ENCODE measurements around the gene PPP1R14C.

The PPP1R14C gene

DNA sequence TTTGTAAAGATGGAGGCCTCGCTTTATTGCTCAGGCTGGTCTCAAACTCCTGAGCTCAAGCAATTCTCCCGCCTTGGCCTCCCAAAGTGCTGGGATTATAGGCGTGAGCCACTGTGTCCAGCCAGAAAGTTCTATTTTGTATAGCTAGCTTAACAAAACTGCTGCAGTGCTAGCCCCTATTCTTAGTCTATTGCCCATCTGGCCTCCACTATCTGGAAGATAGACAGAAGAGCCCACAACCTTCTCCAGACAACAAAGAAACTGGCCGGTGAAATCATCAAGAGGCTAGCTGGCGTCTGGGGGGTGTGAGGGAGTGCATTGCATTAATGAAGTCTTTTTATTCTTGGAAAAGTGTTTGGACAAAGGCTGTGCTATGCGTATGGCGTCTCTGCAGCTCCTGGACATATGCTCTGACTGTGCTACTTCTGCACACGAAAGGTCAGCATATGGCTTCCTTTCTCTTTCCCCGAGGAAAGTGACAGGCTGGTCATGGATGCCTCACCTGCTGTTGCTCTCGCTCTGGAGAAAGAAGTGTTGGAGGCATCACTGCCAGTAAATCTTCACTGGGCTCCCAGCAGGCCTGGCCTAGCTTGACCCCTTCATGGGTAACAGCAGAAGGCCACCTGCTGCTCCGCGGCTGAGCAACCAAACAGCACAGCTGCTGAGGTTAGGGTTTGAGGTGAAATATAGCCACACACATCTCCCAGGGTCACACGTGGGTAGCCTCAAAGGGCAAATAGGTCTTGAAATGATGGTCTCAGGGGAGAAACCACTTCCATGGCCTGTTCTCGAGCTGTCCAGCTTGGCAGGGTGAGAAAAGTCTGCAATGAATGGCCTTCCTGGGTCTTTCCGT, 130.8 kb downstream of the PPP1R14C start:
- H3K4ac ChIP-seq (ENCODE audit: low read length) = no peak overlapping the region
- H2BK120ac ChIP-seq (ENCODE audit: low read depth, low read length) = no peak overlapping the region
- DNase-seq (ENCODE audit: low spot score) = no peak
- WGBS, 2 donors (ENCODE audit: extremely low coverage in 2 of 2, insufficient read length in 2 of 2, insufficient replicate concordance in 1 of 2) = no CpG with 5 or more reads among the region's 15 CpGs
- H3K4me2 ChIP-seq (ENCODE audit: insufficient read depth, low read length, poor library complexity, severe bottlenecking) = no peak overlapping the region
- H3K23ac ChIP-seq (ENCODE audit: low read depth, low read length, poor library complexity) = peak overlapping the region; percentile 9
- peaks cover 8 to 51% of the 10 kb centered on the region in 2 donors for H3K4me1 ChIP-seq (ENCODE audit: control insufficient read depth in 2 of 2, insufficient read depth in 1 of 2, low read depth in 1 of 2, low read length in 2 of 2)
- no peak overlapping the region for H2BK12ac ChIP-seq (ENCODE audit: low read length)
- H2BK5ac ChIP-seq (ENCODE audit: low read length) = no peak overlapping the region
- no peaks in the 10 kb centered on the region for H3K27me3 ChIP-seq (ENCODE audit: control insufficient read depth in 3 of 3, insufficient read depth in 3 of 3, low read depth in 1 of 3, low read length in 3 of 3)
- no peaks in the 10 kb centered on the region for H3K79me1 ChIP-seq (ENCODE audit: low read depth, low read length)
- peak overlapping the region; percentile 25 for H3K18ac ChIP-seq (ENCODE audit: low read length)
- no peak overlapping the region for H4K8ac ChIP-seq (ENCODE audit: low read depth, low read length)
- no peaks in the 10 kb centered on the region for H3K36me3 ChIP-seq (replicated peaks in 1 of 2; ENCODE audit: control insufficient read depth in 2 of 2, insufficient read depth in 2 of 2, low read length in 2 of 2)
- peak overlapping the region; percentile 2 for H2AFZ ChIP-seq (ENCODE audit: low read length)
- no peak overlapping the region for H2BK15ac ChIP-seq (ENCODE audit: low read length)
- no peak overlapping the region for H3K9ac ChIP-seq (ENCODE audit: low read depth, low read length, poor library complexity)
- H3K14ac ChIP-seq (ENCODE audit: low read length) = peak overlapping the region; percentile 25
- H3K4me3 ChIP-seq (ENCODE audit: low read length in 2 of 2) = no peak overlapping the region
- H3K27ac ChIP-seq (replicated peaks; ENCODE audit: low read length) = no peak overlapping the region
- H3K9me3 ChIP-seq (replicated peaks in 1 of 2; ENCODE audit: control insufficient read depth in 2 of 2, insufficient read depth in 1 of 2, low read depth in 1 of 2, low read length in 2 of 2) = no peaks in the 10 kb centered on the region
- no peak overlapping the region for H2AK5ac ChIP-seq (ENCODE audit: low read depth, low read length)
- H4K91ac ChIP-seq (ENCODE audit: low read depth, low read length, poor library complexity) = no peak overlapping the region

DNA sequence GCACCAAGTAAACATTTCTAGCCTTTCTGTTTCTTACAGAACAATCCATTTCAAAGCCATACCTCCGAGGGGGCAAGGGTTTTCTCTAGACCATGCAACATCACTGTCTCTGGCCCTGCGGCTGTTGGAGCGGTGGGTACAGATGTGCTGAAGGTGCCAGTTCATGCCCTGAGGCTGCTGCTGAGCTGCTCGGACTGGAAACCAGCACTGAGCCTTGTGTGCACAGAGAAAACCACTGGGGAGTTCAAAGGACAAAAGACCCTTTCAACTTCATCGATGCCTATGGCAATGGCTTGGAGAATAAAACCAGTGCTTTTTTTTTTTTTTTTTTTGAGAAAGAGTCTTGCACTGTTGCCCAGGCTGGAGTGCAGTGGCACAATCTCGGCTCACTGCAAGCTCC, 132.6 kb downstream of the PPP1R14C start:
- Histone ChIP-seq H3K9ac (ENCODE audit: low read depth, low read length, poor library complexity) (no peak overlapping the region), H3K4me3 (ENCODE audit: low read length in 2 of 2) (no peak overlapping the region), H2AK5ac (ENCODE audit: low read depth, low read length) (no peak overlapping the region), H3K4ac (ENCODE audit: low read length) (no peak overlapping the region), H3K9me3 (replicated peaks in 1 of 2; ENCODE audit: control insufficient read depth in 2 of 2, insufficient read depth in 1 of 2, low read depth in 1 of 2, low read length in 2 of 2) (no peaks in the 10 kb centered on the region), H3K27ac (replicated peaks; ENCODE audit: low read length) (no peak overlapping the region), H2AFZ (ENCODE audit: low read length) (no peak overlapping the region), H2BK12ac (ENCODE audit: low read length) (no peak overlapping the region), H3K4me2 (ENCODE audit: insufficient read depth, low read length, poor library complexity, severe bottlenecking) (no peak overlapping the region), H2BK5ac (ENCODE audit: low read length) (no peak overlapping the region), H3K23ac (ENCODE audit: low read depth, low read length, poor library complexity) (no peak overlapping the region), H3K4me1 (ENCODE audit: control insufficient read depth in 2 of 2, insufficient read depth in 1 of 2, low read depth in 1 of 2, low read length in 2 of 2) (peaks cover 7 to 49% of the 10 kb centered on the region in 2 donors), H3K27me3 (ENCODE audit: control insufficient read depth in 3 of 3, insufficient read depth in 3 of 3, low read depth in 1 of 3, low read length in 3 of 3) (no peaks in the 10 kb centered on the region), H2BK15ac (ENCODE audit: low read length) (no peak overlapping the region), H3K79me1 (ENCODE audit: low read depth, low read length) (no peaks in the 10 kb centered on the region), H3K18ac (ENCODE audit: low read length) (no peak overlapping the region), H3K36me3 (replicated peaks in 1 of 2; ENCODE audit: control insufficient read depth in 2 of 2, insufficient read depth in 2 of 2, low read length in 2 of 2) (no peaks in the 10 kb centered on the region), H4K91ac (ENCODE audit: low read depth, low read length, poor library complexity) (no peak overlapping the region), H4K8ac (ENCODE audit: low read depth, low read length) (no peak overlapping the region), H2BK120ac (ENCODE audit: low read depth, low read length) (no peak overlapping the region), H3K14ac (ENCODE audit: low read length) (no peak overlapping the region)
- DNase-seq (ENCODE audit: low spot score) = no peak
- WGBS, 2 donors (ENCODE audit: extremely low coverage in 2 of 2, insufficient read length in 2 of 2, insufficient replicate concordance in 1 of 2) = no CpG with 5 or more reads among the region's 6 CpGs

DNA sequence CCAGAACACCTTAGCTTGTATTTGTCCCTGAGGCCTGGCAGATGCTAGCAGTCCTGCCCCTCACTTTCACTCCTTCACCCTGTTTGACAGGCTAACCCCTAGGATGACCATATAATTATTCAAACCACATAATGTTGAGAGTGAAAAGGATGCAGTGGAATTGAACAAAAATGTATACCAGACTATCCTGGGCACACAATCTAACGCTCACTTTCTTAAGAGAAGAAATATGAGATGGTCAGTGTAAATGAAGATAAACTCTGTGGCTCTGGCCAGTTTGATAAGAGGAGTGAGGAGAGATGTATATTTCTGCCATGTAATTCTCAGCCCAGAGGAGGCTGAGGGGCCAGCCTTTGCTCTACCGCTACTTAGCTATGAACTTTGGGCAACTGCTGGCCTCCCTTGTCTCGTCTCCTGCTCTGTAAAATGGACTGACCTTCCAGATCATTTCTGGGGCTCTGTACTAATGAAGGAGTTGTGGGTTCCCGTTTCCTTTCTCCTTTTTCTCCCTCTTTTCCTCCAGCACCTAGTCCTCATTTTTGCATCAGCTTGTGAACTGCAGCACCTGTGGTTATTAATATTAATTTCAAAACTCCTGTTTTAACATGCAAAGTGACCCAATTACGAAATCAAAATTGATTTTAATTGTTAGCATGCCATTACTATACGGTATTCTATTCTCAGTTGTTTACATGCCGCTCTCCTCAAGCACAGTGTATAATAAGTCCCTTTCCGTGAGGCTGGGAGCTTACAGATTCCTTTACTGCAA, 133.5 kb downstream of the PPP1R14C start:
- Histone ChIP-seq H3K23ac (ENCODE audit: low read depth, low read length, poor library complexity) (no peak overlapping the region), H3K27ac (replicated peaks; ENCODE audit: low read length) (no peak overlapping the region), H2AFZ (ENCODE audit: low read length) (no peak overlapping the region), H3K36me3 (replicated peaks in 1 of 2; ENCODE audit: control insufficient read depth in 2 of 2, insufficient read depth in 2 of 2, low read length in 2 of 2) (no peaks in the 10 kb centered on the region), H3K27me3 (ENCODE audit: control insufficient read depth in 3 of 3, insufficient read depth in 3 of 3, low read depth in 1 of 3, low read length in 3 of 3) (no peaks in the 10 kb centered on the region), H4K8ac (ENCODE audit: low read depth, low read length) (no peak overlapping the region), H3K14ac (ENCODE audit: low read length) (no peak overlapping the region), H3K9ac (ENCODE audit: low read depth, low read length, poor library complexity) (no peak overlapping the region), H2BK120ac (ENCODE audit: low read depth, low read length) (no peak overlapping the region), H3K79me1 (ENCODE audit: low read depth, low read length) (no peaks in the 10 kb centered on the region), H3K4me3 (ENCODE audit: low read length in 2 of 2) (no peak overlapping the region), H2BK15ac (ENCODE audit: low read length) (no peak overlapping the region), H3K18ac (ENCODE audit: low read length) (no peak overlapping the region), H3K4me1 (ENCODE audit: control insufficient read depth in 2 of 2, insufficient read depth in 1 of 2, low read depth in 1 of 2, low read length in 2 of 2) (peaks cover 7 to 48% of the 10 kb centered on the region in 2 donors), H3K4ac (ENCODE audit: low read length) (no peak overlapping the region), H2AK5ac (ENCODE audit: low read depth, low read length) (no peak overlapping the region), H3K4me2 (ENCODE audit: insufficient read depth, low read length, poor library complexity, severe bottlenecking) (no peak overlapping the region), H2BK12ac (ENCODE audit: low read length) (no peak overlapping the region), H4K91ac (ENCODE audit: low read depth, low read length, poor library complexity) (no peak overlapping the region), H2BK5ac (ENCODE audit: low read length) (no peak overlapping the region), H3K9me3 (replicated peaks in 1 of 2; ENCODE audit: control insufficient read depth in 2 of 2, insufficient read depth in 1 of 2, low read depth in 1 of 2, low read length in 2 of 2) (no peaks in the 10 kb centered on the region)
- no CpG with 5 or more reads among the region's 8 CpGs for WGBS, 2 donors (ENCODE audit: extremely low coverage in 2 of 2, insufficient read length in 2 of 2, insufficient replicate concordance in 1 of 2)
- no peak for DNase-seq (ENCODE audit: low spot score)
